ENCODE results near the gene P4HB. TPM values are rescaled to one million over a fixed set of nuclear protein-coding genes. Genes with fewer than 3 reads are reported as not detected.

P4HB gene
- total RNA-seq, 1 experiment from 2014 or later = 759 TPM

DNA sequence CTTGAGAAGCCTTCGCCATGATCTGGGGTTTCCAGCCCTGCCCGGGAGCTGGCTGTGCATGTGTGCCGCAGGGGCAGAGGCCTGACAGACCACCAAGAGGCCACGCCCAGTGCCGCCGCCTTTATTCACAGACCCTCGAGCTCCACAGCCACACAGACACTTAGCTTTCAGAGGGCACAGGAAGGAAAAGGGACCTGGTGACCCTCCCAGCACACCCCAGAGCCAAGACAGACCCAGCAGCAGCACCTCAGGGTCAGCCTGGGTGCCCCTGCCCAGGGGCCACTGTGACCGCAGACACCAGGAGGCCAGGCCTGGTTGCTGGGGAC is 38.1 kb downstream of the P4HB start:
- no TSS peak for BruUV-seq (replicated peaks)
- ATAC-seq = no peak
- H3K4me3 ChIP-seq (ENCODE audit: low read depth in 2 of 2, low read length in 2 of 2) = no peak overlapping the region
- peaks cover 15% of the 10 kb centered on the region for H3K4me1 ChIP-seq (ENCODE audit: control insufficient read depth, insufficient read depth, low read length)
- no peaks in the 10 kb centered on the region for H3K36me3 ChIP-seq (ENCODE audit: control insufficient read depth, insufficient read depth, low read length)
- DNase-seq (ENCODE audit: low read depth, low spot score) = no peak
- intact Hi-C loops (cut with micrococcal nuclease; ENCODE audit: unreplicated experiment) = no loop called here
- no peaks in the 10 kb centered on the region for H3K27me3 ChIP-seq (ENCODE audit: control insufficient read depth, insufficient read depth, low read length)
- POLR2A ChIA-PET = interaction anchor here (0.6 kb wide), 3 partner anchors 37 to 443 kb away, joined by 3 to 5 read pairs (median 3); no protein-coding TSS in a partner anchor
- TF ChIP-seq, protein P1, sequence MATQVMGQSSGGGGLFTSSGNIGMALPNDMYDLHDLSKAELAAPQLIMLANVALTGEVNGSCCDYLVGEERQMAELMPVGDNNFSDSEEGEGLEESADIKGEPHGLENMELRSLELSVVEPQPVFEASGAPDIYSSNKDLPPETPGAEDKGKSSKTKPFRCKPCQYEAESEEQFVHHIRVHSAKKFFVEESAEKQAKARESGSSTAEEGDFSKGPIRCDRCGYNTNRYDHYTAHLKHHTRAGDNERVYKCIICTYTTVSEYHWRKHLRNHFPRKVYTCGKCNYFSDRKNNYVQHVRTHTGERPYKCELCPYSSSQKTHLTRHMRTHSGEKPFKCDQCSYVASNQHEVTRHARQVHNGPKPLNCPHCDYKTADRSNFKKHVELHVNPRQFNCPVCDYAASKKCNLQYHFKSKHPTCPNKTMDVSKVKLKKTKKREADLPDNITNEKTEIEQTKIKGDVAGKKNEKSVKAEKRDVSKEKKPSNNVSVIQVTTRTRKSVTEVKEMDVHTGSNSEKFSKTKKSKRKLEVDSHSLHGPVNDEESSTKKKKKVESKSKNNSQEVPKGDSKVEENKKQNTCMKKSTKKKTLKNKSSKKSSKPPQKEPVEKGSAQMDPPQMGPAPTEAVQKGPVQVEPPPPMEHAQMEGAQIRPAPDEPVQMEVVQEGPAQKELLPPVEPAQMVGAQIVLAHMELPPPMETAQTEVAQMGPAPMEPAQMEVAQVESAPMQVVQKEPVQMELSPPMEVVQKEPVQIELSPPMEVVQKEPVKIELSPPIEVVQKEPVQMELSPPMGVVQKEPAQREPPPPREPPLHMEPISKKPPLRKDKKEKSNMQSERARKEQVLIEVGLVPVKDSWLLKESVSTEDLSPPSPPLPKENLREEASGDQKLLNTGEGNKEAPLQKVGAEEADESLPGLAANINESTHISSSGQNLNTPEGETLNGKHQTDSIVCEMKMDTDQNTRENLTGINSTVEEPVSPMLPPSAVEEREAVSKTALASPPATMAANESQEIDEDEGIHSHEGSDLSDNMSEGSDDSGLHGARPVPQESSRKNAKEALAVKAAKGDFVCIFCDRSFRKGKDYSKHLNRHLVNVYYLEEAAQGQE (IDR thresholded peaks at IDR 0.05; ENCODE audit: insufficient read depth in 1 of 2, low read depth in 2 of 2, low read length in 1 of 2) = no peak
- TF ChIP-seq SIN3A (IDR thresholded peaks at IDR 0.05; ENCODE audit: borderline replicate concordance, insufficient read depth, low read depth, low read length) (no peak), POLR2AphosphoS5 (IDR thresholded peaks at IDR 0.05; ENCODE audit: low read depth, low read length) (no peak)
- in situ Hi-C loops (cut with HindIII; ENCODE audit: low pct_unique_long_range_greater_than_20kb, low sequenced_read_pairs) = no loop called here
- CTCF ChIA-PET = interaction anchor here (0.5 to 0.6 kb wide), 2 partner anchors 17 to 86 kb away, joined by 3 read pairs; no protein-coding TSS in a partner anchor
- H3K9me3 ChIP-seq (ENCODE audit: control insufficient read depth, insufficient read depth, low read depth, low read length) = no peaks in the 10 kb centered on the region
- peak overlapping the region; percentile 61 for H3K27ac ChIP-seq (ENCODE audit: low read length)

DNA sequence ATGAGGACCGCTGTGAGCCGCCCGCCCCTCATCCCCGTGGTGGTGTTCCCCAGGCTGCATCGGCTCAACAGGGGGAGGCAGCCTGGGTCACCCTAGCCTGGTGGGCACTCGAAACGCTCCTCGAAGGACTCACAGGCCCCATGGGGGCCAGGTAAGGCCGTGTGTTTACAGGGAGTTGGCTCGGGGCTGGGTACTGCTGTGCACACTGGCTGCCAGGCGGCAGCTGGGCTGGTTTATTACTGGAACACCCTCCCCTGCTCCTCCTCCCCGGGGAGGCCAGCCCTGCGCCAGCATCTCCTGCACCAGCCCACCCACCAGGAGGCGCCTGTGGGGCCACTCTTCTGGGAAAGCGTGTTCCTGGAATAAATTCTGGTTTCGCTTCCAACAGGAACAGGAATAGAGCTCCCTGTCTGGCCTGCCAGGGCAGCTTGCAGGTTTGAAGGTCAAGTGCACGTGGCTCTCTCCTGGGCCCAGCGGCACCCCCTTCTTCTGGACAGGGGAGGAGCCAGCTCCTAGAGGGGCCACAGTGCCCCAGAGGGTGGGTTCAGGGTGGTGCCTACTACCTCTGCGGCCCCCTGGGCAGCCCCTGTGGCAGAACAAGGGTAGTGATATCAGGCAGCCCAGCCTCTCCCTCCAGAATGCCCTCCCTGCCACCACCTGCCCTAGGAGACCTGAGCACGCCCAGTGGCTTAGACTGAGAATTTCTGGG is 38.6 kb downstream of the P4HB start:
- Histone ChIP-seq H3K4me3 (ENCODE audit: low read depth in 2 of 2, low read length in 2 of 2) (no peak overlapping the region), H3K4me1 (ENCODE audit: control insufficient read depth, insufficient read depth, low read length) (peaks cover 15% of the 10 kb centered on the region), H3K27me3 (ENCODE audit: control insufficient read depth, insufficient read depth, low read length) (no peaks in the 10 kb centered on the region), H3K27ac (ENCODE audit: low read length) (peak overlapping the region; percentile 61), H3K9me3 (ENCODE audit: control insufficient read depth, insufficient read depth, low read depth, low read length) (no peaks in the 10 kb centered on the region), H3K36me3 (ENCODE audit: control insufficient read depth, insufficient read depth, low read length) (no peaks in the 10 kb centered on the region)
- CTCF ChIA-PET = interaction anchor here (0.6 kb wide), 1 partner anchor 17 kb away, joined by 3 read pairs; no protein-coding TSS in a partner anchor
- BruUV-seq (replicated peaks) = no TSS peak
- no peak for DNase-seq (ENCODE audit: low read depth, low spot score)
- in situ Hi-C loops (cut with HindIII; ENCODE audit: low pct_unique_long_range_greater_than_20kb, low sequenced_read_pairs) (no loop called here), intact Hi-C loops (cut with micrococcal nuclease; ENCODE audit: unreplicated experiment) (no loop called here)
- POLR2A ChIA-PET = interaction anchor here (0.6 kb wide), 2 partner anchors 38 to 443 kb away, joined by 3 to 5 read pairs; no protein-coding TSS in a partner anchor
- TF ChIP-seq TCF7L2 (IDR thresholded peaks at IDR 0.05; ENCODE audit: low read depth, low read length) = no peak
- TF ChIP-seq, protein P2, sequence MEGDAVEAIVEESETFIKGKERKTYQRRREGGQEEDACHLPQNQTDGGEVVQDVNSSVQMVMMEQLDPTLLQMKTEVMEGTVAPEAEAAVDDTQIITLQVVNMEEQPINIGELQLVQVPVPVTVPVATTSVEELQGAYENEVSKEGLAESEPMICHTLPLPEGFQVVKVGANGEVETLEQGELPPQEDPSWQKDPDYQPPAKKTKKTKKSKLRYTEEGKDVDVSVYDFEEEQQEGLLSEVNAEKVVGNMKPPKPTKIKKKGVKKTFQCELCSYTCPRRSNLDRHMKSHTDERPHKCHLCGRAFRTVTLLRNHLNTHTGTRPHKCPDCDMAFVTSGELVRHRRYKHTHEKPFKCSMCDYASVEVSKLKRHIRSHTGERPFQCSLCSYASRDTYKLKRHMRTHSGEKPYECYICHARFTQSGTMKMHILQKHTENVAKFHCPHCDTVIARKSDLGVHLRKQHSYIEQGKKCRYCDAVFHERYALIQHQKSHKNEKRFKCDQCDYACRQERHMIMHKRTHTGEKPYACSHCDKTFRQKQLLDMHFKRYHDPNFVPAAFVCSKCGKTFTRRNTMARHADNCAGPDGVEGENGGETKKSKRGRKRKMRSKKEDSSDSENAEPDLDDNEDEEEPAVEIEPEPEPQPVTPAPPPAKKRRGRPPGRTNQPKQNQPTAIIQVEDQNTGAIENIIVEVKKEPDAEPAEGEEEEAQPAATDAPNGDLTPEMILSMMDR (IDR thresholded peaks at IDR 0.05) = peak; percentile 83; the same call in 1 of the 2 replicates
- ATAC-seq = peak; percentile 85

DNA sequence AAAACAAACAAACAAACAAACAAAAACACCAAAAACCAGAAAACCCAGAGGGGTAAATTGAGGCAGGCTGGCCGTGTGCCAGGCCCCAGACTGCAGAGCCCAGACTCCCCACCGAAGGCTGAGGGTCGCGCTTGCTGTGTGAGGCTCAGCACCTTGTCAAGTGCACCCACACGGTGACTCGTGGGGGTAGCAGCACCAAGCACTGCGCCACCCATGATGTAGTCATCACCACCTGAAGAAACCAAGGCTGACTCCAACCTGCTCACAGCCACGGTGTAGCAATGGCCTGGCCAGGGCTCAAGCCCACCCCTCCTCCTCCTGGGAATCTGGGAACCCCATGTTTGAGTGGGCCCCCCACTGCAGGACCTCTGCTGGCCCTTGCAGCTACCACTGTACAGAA is 39.2 kb downstream of the P4HB start:
- POLR2A ChIA-PET = no interaction called here
- ATAC-seq = peak; percentile 19

More for the DNA sequence above, 39.2 kb downstream of the P4HB start:
- Histone ChIP-seq H3K9me3 (ENCODE audit: control insufficient read depth, insufficient read depth, low read depth, low read length) (no peaks in the 10 kb centered on the region), H3K4me3 (ENCODE audit: low read depth in 2 of 2, low read length in 2 of 2) (no peak overlapping the region), H3K27ac (ENCODE audit: low read length) (no peak overlapping the region), H3K36me3 (ENCODE audit: control insufficient read depth, insufficient read depth, low read length) (no peaks in the 10 kb centered on the region), H3K4me1 (ENCODE audit: control insufficient read depth, insufficient read depth, low read length) (peaks cover 15% of the 10 kb centered on the region), H3K27me3 (ENCODE audit: control insufficient read depth, insufficient read depth, low read length) (no peaks in the 10 kb centered on the region)
- DNase-seq (ENCODE audit: low read depth, low spot score) = no peak
- no peak for TF ChIP-seq TCF7L2 (IDR thresholded peaks at IDR 0.05; ENCODE audit: low read depth, low read length)
- TF ChIP-seq SIN3A (IDR thresholded peaks at IDR 0.05; ENCODE audit: borderline replicate concordance, insufficient read depth, low read depth, low read length) = no peak
- no peak; the same call in 1 of the 2 replicates for TF ChIP-seq POLR2AphosphoS5 (IDR thresholded peaks at IDR 0.05; ENCODE audit: low read depth, low read length)
- TF ChIP-seq, protein P1 (IDR thresholded peaks at IDR 0.05; ENCODE audit: insufficient read depth in 1 of 2, low read depth in 2 of 2, low read length in 1 of 2) = no peak
- TF ChIP-seq, protein P2 (IDR thresholded peaks at IDR 0.05) = no peak
- BruUV-seq (replicated peaks) = no TSS peak
- CTCF ChIA-PET = no interaction called here
- intact Hi-C loops (cut with micrococcal nuclease; ENCODE audit: unreplicated experiment) = no loop called here
- in situ Hi-C loops (cut with HindIII; ENCODE audit: low pct_unique_long_range_greater_than_20kb, low sequenced_read_pairs) = no loop called here
